Muscle layer of duodenum (tissue), 2 donors: ENCODE data around the gene ERC1.

Source experiments
- H3K27ac ChIP-seq: one replicate; pipeline ENCODE4 v1.7.0; 2013; ENCODE audit warnings: mild to moderate bottlenecking, low read length
- H3K27me3 ChIP-seq: one replicate; pipeline ENCODE4 v1.7.0; 2013; ENCODE audit warnings: low read depth, mild to moderate bottlenecking, control low read depth, low read length
- H3K36me3 ChIP-seq, 2 donors: one replicate each; pipeline ENCODE4 v1.7.0; 2013; ENCODE audit warnings: low read length in 2 of 2, control low read depth in 1 of 2, mild to moderate bottlenecking in 1 of 2; ENCODE audit not compliant: insufficient read depth in 2 of 2, control insufficient read depth in 1 of 2
- H3K4me1 ChIP-seq, 2 donors: one replicate each; pipeline ENCODE4 v1.7.0; 2013; ENCODE audit warnings: low read length in 2 of 2, mild to moderate bottlenecking in 2 of 2, control low read depth in 1 of 2, moderate library complexity in 1 of 2; ENCODE audit not compliant: insufficient read depth in 2 of 2, control insufficient read depth in 1 of 2
- H3K4me3 ChIP-seq, 2 donors: one replicate each; pipeline ENCODE4 v1.7.0; 2013; ENCODE audit warnings: low read length in 2 of 2, low read depth in 1 of 2, mild to moderate bottlenecking in 1 of 2
- H3K9me3 ChIP-seq, 2 donors: one replicate each; pipeline ENCODE4 v1.7.0; 2013; ENCODE audit warnings: low read length in 2 of 2, control low read depth in 1 of 2, mild to moderate bottlenecking in 1 of 2; ENCODE audit not compliant: control insufficient read depth in 1 of 2
- donor health status: healthy.

Gene ERC1

DNA sequence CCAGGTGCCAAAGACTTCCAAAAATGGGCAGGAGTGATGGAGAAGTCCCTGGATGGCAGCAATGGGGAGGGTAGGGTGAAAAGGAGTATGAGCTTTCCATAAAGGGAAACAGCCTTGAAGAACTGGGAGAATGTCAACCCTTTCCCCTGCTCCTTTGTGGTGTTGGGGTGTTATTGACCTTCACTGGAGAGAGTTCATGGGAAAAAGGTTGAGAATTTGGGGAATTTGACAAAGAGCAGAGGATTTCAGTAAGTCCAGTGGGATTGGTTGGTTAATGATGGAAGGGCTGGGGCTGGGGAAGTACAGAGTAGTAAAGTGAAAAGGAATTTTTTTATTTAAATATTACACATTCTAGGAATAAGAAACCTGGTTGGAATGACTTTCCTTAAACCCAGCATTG lies 116.6 kb downstream of the ERC1 start:
- no peaks in the 10 kb centered on the region for H3K27me3 ChIP-seq
- H3K27ac ChIP-seq, result no peak overlapping the region
- no peaks in the 10 kb centered on the region for H3K9me3 ChIP-seq
- no peak overlapping the region for H3K4me3 ChIP-seq
- no peaks in the 10 kb centered on the region for H3K4me1 ChIP-seq
- peaks cover 3 to 22% of the 10 kb centered on the region in 2 donors for H3K36me3 ChIP-seq

DNA sequence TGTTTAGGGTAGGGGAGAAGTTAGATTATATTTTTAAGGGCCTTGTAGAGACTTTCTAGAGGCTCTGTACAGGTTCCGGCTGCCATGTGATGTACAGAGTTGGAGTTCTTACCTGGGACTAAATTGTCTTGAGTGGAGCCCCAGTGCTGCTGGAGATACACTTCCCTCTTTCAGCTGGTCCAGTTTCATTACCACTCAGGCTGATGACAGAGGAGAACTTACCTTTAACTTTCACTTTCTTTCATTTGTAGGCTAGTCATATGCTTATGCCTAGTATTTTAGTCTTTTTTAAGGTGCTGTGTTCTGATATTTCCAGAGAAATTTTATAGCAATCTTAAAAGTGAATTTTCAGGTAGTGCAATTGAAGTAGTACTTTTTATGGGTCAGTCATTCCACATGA lies 117.3 kb downstream of the ERC1 start:
- no peak overlapping the region for H3K4me3 ChIP-seq
- peaks cover 1 to 22% of the 10 kb centered on the region in 2 donors for H3K36me3 ChIP-seq
- no peaks in the 10 kb centered on the region for H3K9me3 ChIP-seq
- H3K27me3 ChIP-seq, result no peaks in the 10 kb centered on the region
- H3K4me1 ChIP-seq, result no peaks in the 10 kb centered on the region
- H3K27ac ChIP-seq, result no peak overlapping the region

DNA sequence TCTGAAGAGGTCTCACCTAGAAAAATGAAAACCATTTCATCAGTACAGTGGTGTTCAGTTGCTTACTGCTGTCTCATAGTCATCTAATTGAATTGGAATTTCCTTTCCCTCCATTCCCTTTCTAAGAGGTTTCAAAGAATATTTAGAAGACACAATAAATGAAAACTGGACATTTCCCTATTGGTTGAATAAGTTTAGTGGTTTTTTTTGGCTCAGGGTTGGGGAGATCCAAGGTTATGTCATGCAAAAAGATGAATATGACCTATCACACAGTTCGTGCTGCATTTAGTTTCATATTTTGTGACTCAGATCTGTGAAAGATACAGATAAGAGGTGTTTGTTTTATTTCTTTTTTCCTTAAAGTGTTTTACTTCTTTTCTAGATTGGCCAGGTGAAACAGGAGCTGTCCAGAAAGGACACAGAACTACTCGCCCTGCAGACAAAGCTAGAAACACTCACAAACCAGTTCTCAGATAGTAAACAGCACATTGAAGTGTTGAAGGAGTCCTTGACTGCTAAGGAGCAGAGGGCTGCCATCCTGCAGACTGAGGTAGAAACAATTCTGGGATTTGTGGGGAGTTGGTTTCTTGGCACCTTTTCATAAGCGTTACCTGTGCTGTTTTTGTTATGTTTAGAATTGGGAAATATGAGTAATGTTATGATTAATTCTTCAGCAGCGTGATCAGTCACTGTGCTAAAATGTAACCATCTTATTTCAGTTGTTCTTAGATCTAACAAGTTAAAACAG lies 124.6 kb downstream of the ERC1 start:
- Histone ChIP-seq H3K9me3 (no peaks in the 10 kb centered on the region), H3K27ac (no peak overlapping the region), H3K4me3 (no peak overlapping the region), H3K4me1 (no peaks in the 10 kb centered on the region), H3K27me3 (no peaks in the 10 kb centered on the region), H3K36me3 (peaks cover 0 to 14% of the 10 kb centered on the region in 2 donors)

DNA sequence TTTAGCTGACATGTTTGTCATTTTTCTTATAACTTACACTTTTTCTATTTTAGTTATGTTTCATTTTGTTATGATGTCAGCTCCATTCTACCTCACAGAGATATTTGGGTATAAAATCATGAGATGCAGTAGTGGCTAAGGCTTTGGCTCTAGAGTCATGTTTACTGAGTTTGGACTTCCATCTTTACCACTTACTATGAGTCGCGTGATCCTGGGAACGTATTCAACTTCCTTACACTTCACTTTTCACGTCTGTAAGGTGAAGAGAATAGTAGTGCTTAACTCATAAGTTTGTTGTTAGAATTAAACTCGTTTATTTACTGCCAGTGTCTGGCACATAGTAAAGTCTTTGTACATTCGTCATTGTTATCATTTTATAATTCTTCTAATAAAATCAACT lies 126.3 kb downstream of the ERC1 start:
- Histone ChIP-seq H3K27me3 (no peaks in the 10 kb centered on the region), H3K4me1 (no peaks in the 10 kb centered on the region), H3K36me3 (peaks cover 0 to under 1% of the 10 kb centered on the region in 2 donors), H3K4me3 (no peak overlapping the region), H3K9me3 (no peaks in the 10 kb centered on the region), H3K27ac (no peak overlapping the region)

DNA sequence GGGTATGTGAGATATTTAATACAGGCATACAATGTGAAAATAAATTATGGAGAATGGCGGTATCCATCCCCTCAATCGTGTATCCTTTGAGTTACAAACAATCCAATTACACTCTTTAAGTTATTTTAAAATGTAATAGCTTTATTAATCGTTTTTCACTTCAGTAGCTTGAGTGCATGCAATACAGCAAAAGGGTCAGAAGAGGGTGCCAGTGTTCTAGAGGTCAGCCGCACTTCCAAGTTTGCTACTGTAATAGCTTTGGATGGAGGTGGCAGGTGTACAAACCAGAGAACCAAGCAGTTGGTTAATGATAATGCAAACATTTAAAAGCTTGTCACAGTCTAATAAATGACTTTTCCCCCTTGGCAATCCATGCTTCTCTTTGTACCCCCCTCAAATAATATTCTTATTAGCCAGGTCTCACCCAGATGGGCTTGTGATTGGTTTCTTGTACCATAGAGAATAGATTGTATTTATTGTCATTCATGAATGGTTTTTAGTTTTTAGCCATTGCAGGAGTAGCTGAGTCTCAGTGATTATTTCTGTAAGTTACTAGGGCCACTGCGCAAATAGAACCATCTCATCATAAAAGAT lies 127.0 kb downstream of the ERC1 start:
- H3K9me3 ChIP-seq, result no peaks in the 10 kb centered on the region
- H3K27ac ChIP-seq, result no peak overlapping the region
- no peaks in the 10 kb centered on the region for H3K27me3 ChIP-seq
- H3K36me3 ChIP-seq, result no peaks in the 10 kb centered on the region
- no peaks in the 10 kb centered on the region for H3K4me1 ChIP-seq
- no peak overlapping the region for H3K4me3 ChIP-seq

DNA sequence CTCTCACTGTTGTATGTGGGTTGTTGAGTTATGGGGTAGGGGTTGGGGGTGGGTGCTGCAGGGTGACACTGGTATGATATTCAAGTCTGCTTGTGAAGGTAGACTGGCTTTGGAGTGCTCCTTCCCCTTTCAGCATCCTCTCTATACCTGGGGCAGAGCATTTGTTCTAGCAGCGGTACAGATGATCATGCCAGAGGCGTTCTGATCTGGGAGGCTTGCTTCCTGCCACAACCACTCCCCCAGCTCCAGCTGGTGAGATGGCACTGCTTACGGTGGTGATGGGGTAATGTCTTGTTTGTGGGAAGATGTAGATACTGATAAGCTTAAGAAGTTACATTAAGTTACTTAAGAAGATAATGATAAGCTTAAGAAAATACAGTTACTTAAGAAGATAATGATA lies 131.8 kb downstream of the ERC1 start:
- Histone ChIP-seq H3K9me3 (no peaks in the 10 kb centered on the region), H3K4me3 (no peak overlapping the region), H3K27ac (no peak overlapping the region), H3K36me3 (no peaks in the 10 kb centered on the region), H3K27me3 (no peaks in the 10 kb centered on the region), H3K4me1 (no peaks in the 10 kb centered on the region)

DNA sequence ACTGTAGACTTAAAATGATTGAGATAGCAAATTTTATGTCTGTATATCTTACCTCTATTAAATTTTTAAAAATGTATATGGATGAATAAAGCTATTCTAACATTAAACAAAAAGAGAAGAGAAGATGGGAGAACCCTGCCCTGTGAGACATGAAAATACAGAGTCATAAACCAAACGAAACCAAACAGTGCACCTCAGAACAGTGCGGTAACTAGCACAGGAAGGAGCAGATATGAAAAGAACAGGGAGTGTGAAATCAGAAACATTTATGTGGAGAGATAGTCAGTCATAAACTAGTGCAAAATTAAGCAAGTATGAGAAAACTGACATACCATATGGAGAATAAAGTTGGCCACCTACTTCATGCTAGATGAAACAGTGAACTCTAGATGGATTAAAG lies 135.1 kb downstream of the ERC1 start:
- H3K4me3 ChIP-seq, result no peak overlapping the region
- H3K27me3 ChIP-seq, result no peaks in the 10 kb centered on the region
- H3K27ac ChIP-seq, result no peak overlapping the region
- no peaks in the 10 kb centered on the region for H3K9me3 ChIP-seq
- H3K4me1 ChIP-seq, result no peaks in the 10 kb centered on the region
- no peaks in the 10 kb centered on the region for H3K36me3 ChIP-seq

DNA sequence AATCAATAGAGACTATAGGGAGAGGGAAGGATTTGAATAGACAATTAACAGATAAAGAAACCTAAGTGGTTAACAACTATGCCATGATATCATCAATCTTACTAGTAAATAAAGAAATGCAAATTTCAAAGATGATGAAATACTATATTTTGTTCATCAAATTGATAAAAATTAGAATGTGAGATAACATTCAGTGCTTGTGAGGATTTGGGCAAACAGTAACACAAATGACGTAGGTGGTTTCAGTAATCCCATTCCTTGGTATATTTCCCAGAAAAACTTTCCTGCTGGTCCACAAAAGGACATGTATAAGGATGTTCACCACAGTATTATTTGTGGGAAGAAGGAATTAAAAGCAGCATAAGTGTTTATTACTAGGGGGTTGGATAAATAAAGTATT lies 136.0 kb downstream of the ERC1 start:
- Histone ChIP-seq H3K27me3 (no peaks in the 10 kb centered on the region), H3K4me1 (no peaks in the 10 kb centered on the region), H3K36me3 (no peaks in the 10 kb centered on the region), H3K4me3 (no peak overlapping the region), H3K9me3 (no peaks in the 10 kb centered on the region), H3K27ac (no peak overlapping the region)

DNA sequence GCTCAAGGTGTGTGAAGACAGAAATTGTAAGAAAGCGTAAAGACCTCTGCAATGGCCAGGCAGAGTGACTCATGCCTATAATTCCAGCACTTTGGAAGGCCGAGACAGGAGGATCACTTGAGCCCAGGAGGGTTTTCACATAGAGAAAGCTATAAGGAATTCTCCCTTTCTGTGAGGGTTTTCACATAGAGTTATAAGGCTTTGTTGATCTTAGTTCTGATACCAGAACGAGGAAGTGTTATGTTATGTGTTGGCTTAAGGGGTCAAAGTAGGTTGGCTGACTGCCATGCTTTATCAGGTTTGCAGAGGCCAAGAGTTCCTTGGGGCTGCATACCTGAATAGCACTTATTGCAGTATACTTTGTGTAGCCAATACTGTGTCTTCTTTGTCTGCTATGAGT lies 139.1 kb downstream of the ERC1 start:
- Histone ChIP-seq H3K27ac (no peak overlapping the region), H3K36me3 (no peaks in the 10 kb centered on the region), H3K9me3 (no peaks in the 10 kb centered on the region), H3K27me3 (no peaks in the 10 kb centered on the region), H3K4me3 (no peak overlapping the region), H3K4me1 (no peaks in the 10 kb centered on the region)

DNA sequence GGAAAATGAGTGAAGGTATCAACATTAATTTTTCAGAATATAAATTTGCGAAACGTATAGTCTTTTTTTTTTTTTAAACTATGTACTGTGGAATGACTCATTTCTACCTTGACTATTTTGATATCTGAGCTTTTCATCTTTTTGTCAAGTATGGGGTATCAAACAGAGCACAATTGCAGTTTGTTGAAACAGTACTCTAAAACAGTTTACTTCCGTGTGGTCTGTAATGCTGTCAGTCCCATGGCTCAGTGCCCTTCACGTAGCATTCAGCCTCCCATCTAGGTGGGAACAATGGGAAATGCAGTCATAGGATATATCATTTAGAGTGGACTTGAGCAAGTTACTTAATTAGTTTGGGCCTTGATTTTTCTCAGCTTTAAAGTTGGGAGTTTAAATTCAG lies 139.5 kb downstream of the ERC1 start:
- H3K27me3 ChIP-seq, result no peaks in the 10 kb centered on the region
- H3K27ac ChIP-seq, result no peak overlapping the region
- no peaks in the 10 kb centered on the region for H3K36me3 ChIP-seq
- no peaks in the 10 kb centered on the region for H3K9me3 ChIP-seq
- H3K4me3 ChIP-seq, result no peak overlapping the region
- no peaks in the 10 kb centered on the region for H3K4me1 ChIP-seq

DNA sequence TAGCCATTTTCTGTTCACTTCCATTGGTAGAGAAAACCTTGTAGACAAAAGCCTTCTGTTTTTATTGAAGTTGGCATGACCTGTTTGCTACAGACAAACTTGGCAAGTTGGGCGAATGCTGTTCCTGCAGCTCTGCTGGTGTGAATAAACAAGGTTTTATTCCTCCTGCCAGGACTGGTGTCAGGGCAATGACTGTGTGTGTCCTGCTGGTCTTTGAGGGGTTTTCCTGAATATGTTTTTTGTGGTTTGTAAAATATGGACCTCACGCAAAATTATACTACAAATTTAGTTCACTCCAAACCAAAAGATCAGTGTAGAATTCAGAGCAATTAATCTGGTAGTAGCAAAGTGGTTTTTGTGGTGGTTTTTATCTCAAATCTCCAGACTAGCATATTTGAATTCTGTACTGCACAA lies 140.8 kb downstream of the ERC1 start:
- H3K27ac ChIP-seq, result no peak overlapping the region
- H3K27me3 ChIP-seq, result no peaks in the 10 kb centered on the region
- no peaks in the 10 kb centered on the region for H3K4me1 ChIP-seq

DNA sequence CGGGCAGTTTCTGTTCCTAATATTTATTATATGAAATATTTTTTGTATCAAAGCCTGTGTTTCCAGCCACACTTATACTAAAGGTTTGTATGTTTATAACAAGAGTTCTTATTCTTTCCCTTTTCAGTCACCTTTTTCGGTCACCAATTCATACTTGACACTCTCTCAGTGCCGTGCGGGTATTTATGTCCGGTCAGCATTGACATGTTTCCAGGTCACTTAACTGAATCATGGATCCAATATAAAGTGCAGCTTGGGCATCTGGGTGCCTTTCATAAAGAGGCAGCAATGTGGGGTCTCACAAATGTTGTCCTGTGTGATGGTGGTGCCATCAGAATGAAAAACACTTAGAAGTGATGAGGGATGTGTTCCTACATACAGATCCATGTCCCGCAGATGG lies 141.3 kb downstream of the ERC1 start:
- H3K4me3 ChIP-seq, result no peak overlapping the region
- H3K27me3 ChIP-seq, result no peaks in the 10 kb centered on the region
- H3K4me1 ChIP-seq, result no peaks in the 10 kb centered on the region
- no peaks in the 10 kb centered on the region for H3K36me3 ChIP-seq
- H3K27ac ChIP-seq, result no peak overlapping the region
- H3K9me3 ChIP-seq, result no peaks in the 10 kb centered on the region

More for the DNA sequence above, 140.8 kb downstream of the ERC1 start:
- no peaks in the 10 kb centered on the region for H3K36me3 ChIP-seq
- H3K9me3 ChIP-seq, result no peaks in the 10 kb centered on the region
- no peak overlapping the region for H3K4me3 ChIP-seq
